Muscle of leg (tissue), 11 donors: ENCODE results near the gene WBP1L. TPM values are rescaled to one million over a fixed set of nuclear protein-coding genes. Genes with fewer than 3 reads are reported as not detected.
A peak's percentile ranks its signal among the peaks of the same experiment; 100 is the strongest.
"Not testable (repeated sequence)": the region's sequence is repeated elsewhere in the genome, so short reads cannot be mapped to it uniquely, and the experiment has no call there.

Experiments
- DNase-seq: peaks from one replicate; pipeline ENCODE4 v3.0.0; 2013
- H3K27ac ChIP-seq: one replicate; pipeline ENCODE4 v1.5.1; 2013; ENCODE audit warnings: mild to moderate bottlenecking, low read length, control low read depth
- H3K27me3 ChIP-seq: one replicate; pipeline ENCODE4 v1.6.1; 2013; ENCODE audit warnings: low read length; ENCODE audit not compliant: control insufficient read depth, insufficient read depth
- H3K36me3 ChIP-seq: one replicate; pipeline ENCODE4 v1.6.1; 2013; ENCODE audit warnings: low read length; ENCODE audit not compliant: control insufficient read depth, insufficient read depth
- H3K4me1 ChIP-seq: one replicate; pipeline ENCODE4 v1.6.1; 2013; ENCODE audit warnings: low read length; ENCODE audit not compliant: control insufficient read depth, insufficient read depth
- H3K4me3 ChIP-seq: one replicate; pipeline ENCODE4 v1.5.1; 2013; ENCODE audit warnings: low read length, control low read depth
- H3K9me3 ChIP-seq: replicated peaks from 2 replicates; pipeline ENCODE4 v1.6.1; 2013; ENCODE audit warnings: low read depth, low read length; ENCODE audit not compliant: control insufficient read depth
- WGBS: methylation state at CpG from one replicate; pipeline ENCODE4 v1.1.5; 2013; ENCODE audit warnings: missing lambda C conversion rate; ENCODE audit not compliant: insufficient coverage; 5-methylcytosine and 5-hydroxymethylcytosine counted together
- polyA plus RNA-seq, 8 donors: library from polyadenylated mRNA; unstranded; fragments of 120-200 nt; gene quantifications; one replicate each; pipeline versions ENCODE4 v1.2.1 to v1.2.3, GENCODE V29; 2013; ENCODE audit warnings: inconsistent platforms in 1 of 8, low replicate concordance in 1 of 8; ENCODE audit not compliant: insufficient read length in 8 of 8, insufficient read depth in 1 of 8
- total RNA-seq: library from RNA; stranded (reverse); fragments of 120-200 nt; gene quantifications from one replicate; pipeline ENCODE4 v1.2.4, GENCODE V29; 2013

WBP1L gene
- total and polyA plus RNA-seq, 9 donors: 30.7 to 57.3 (median 48.2) TPM

DNA sequence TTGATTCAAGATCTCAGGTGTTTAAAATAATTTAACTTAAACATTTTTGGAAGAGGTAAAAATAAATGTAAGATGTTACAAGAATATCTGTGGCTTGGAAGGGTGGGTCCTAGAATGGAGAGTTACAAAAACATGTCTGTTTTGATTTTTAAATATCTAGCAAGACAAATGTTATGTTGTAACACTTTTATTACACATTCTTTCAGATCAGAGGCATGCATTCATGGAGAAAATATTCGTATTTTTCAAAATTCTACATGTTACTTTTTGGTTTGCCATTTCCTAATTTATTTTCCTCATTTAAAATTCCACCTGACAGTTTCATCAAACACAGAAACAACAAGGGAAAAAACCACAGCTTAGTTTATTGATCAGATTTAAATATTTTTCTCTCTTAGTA is 10.0 kb downstream of the WBP1L start:
- no peaks in the 10 kb centered on the region for H3K9me3 ChIP-seq
- H3K4me1 ChIP-seq: peaks cover 7% of the 10 kb centered on the region
- no peak overlapping the region for H3K4me3 ChIP-seq
- DNase-seq: no peak
- H3K27me3 ChIP-seq: no peaks in the 10 kb centered on the region
- peak overlapping the region; percentile 69 for H3K27ac ChIP-seq
- no peaks in the 10 kb centered on the region for H3K36me3 ChIP-seq
- WGBS: no CpG with 5 or more reads among the region's 1 CpG

DNA sequence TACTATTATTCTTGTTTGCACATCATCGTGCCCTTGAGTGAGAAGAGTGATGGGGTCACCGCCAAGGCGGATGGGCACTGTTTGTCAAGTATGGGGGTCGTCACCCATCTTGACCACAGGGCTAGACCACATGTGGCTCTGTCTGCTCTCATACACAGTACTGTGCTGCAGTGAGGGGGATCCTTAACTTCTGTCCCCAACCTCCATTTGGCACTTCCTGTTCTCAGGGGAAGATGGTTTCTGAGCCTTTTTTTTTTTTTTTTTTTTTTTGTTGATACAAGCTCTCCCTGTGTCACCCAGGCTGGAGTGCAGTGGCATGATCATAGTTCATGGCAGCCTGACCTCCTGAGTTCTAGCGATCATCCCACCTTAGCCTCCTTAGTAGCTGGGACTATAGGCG is 13.6 kb downstream of the WBP1L start:
- H3K36me3 ChIP-seq: no peaks in the 10 kb centered on the region
- H3K27me3 ChIP-seq: no peaks in the 10 kb centered on the region
- H3K27ac ChIP-seq: no peak overlapping the region
- peaks cover 7% of the 10 kb centered on the region for H3K4me1 ChIP-seq
- DNase-seq: no peak
- no peaks in the 10 kb centered on the region for H3K9me3 ChIP-seq
- WGBS: 100% methylated on average over 5 of the region's 6 CpGs
- H3K4me3 ChIP-seq: no peak overlapping the region

DNA sequence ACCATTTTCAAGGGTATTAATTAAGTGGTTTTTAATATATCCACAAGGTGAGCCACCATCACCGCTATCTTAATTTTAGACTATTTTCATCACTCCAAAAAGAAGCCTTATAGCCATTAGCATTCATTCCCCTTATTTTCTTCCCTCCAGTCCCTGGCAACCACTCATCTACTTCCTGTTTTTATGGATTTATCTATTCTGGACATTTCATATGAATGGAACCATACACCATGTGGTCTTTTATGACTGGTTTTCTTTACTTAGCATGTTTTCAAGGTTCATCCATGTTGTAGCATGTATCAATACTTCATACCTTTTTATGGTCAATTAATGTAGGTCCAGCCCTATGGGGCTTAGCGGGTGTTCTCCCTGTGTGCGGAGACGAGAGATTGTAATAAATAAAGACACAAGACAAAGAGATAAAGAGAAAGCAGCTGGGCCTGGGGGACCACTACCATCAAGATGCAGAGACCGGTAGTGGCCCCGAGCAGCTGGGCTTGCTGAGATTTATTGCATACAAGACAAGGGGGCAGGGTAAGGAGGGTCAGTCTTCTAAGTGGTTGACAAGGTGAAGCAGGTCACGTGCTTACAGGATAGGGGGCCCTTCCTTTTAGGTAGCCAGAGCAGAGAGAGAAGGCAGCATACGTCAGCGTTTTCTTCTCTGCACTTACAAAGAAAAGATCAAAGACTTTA is 14.6 kb downstream of the WBP1L start:
- peaks cover 2% of the 10 kb centered on the region for H3K36me3 ChIP-seq
- H3K9me3 ChIP-seq: no peaks in the 10 kb centered on the region
- no peak for DNase-seq
- H3K27ac ChIP-seq: no peak overlapping the region
- H3K27me3 ChIP-seq: no peaks in the 10 kb centered on the region
- peaks cover 6% of the 10 kb centered on the region for H3K4me1 ChIP-seq
- no peak overlapping the region for H3K4me3 ChIP-seq
- WGBS: 26% methylated on average over 3 of the region's 9 CpGs

DNA sequence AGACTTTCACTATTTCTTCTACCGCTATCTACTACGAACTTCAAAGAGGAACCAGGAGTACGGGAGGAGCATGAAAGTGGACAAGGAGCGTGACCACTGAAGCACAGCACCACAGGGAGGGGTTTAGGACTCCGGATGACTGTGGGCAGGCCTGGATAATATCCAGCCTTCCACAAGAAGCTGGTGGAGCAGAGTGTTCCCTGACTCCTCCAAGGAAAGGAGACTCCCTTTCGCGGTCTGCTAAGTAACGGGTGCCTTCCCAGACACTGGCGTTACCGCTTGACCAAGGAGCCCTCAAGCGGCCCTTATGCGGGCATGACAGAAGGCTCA is 15.2 kb downstream of the WBP1L start:
- H3K27ac ChIP-seq, DNase-seq, H3K27me3 ChIP-seq, H3K4me3 ChIP-seq, H3K4me1 ChIP-seq, H3K9me3 ChIP-seq, H3K36me3 ChIP-seq: not testable (repeated sequence)
- WGBS: no CpG with 5 or more reads among the region's 12 CpGs

DNA sequence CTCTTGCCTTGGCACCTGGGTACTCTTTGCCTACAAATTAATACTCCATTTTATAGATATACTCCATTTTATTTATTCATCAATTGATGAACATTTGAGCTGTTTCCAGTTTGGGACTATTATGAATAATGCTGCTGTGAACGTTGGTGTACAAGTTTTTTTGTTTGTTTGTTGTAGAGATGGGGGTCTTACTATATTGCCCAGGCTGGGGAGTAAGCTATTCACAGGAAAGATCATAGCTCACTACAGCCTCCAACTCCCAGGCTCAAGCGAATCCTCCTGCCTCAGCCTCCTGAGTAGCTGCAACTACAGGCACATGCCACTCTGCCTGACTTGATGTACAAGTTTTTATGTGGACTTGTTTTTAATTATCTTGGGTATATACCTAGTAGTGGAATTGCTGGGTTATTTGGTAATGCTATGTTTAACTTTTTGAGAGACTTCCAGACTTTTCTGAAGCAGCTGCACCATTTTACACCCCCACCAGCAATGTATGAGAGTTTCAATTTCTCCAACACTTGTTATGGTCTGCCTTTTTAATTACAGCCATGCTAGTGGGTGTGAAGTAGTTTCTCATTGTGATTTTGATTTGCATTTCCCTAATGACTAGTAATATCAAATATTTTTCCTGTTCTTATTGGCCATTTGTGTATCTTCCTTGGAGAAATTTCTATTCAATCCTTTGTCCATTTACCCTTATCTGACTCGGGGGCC is 15.9 kb downstream of the WBP1L start:
- peaks cover 2% of the 10 kb centered on the region for H3K36me3 ChIP-seq
- H3K27ac ChIP-seq: no peak overlapping the region
- H3K4me1 ChIP-seq: peaks cover 10% of the 10 kb centered on the region
- H3K27me3 ChIP-seq: no peaks in the 10 kb centered on the region
- H3K9me3 ChIP-seq: no peaks in the 10 kb centered on the region
- no peak for DNase-seq
- no peak overlapping the region for H3K4me3 ChIP-seq
- WGBS: no CpG with 5 or more reads among the region's 3 CpGs

DNA sequence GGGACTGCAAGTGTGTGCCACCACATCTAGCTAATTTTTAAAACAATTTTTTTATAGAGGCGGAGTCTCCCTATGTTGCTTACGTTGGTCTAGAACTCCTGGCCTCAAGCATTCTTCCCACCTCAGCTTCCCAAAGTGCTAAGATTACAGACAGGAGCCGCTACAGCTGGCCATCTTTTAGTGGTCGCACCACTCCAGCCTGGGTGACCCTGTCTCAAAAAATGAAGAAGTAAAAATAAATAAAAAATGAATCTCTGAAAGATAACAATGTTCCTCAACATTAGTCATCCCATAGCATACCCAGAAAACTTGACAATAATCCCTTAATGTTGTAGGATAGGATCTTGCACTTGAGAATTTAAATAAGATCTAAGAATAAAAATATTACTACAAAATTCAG is 18.2 kb downstream of the WBP1L start:
- Histone ChIP-seq H3K4me1 (peaks cover 14% of the 10 kb centered on the region), H3K9me3 (no peaks in the 10 kb centered on the region), H3K27ac (no peak overlapping the region), H3K27me3 (no peaks in the 10 kb centered on the region), H3K4me3 (no peak overlapping the region), H3K36me3 (peaks cover 6% of the 10 kb centered on the region)
- WGBS: 100% methylated on average over 2 of the region's 4 CpGs
- DNase-seq: no peak

DNA sequence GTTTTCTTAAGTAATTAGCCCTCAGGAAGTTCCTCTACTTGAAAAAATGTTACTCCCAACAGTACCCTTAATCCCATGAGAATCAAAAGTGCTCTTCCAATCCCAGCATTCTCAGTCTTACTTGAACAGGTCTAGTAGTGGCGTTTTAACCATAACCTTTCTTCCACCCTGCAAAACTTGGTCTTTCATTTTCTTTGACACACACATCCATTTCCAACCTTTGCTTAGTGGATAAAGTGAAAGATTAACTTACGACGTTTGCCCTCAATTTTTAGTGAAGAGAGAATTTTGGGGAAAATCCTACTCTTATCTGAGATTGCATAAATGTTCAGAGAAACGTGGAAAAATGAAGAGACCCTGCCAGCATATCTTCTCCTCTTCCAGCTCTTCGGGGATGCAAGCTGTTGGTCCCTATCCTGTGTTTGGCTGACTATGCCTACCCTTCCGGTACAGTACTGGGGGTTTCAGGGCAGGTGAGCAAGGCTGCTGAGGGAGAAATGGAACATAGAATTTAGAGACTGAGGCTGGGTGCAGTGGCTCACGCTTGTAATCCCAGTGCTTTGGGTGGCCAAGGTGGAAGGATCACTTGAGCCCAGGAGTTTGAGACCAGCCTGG is 18.8 kb downstream of the WBP1L start:
- Histone ChIP-seq H3K27ac (no peak overlapping the region), H3K9me3 (no peaks in the 10 kb centered on the region), H3K27me3 (no peaks in the 10 kb centered on the region), H3K4me3 (no peak overlapping the region), H3K4me1 (peaks cover 18% of the 10 kb centered on the region), H3K36me3 (peaks cover 6% of the 10 kb centered on the region)
- no peak for DNase-seq
- WGBS: 83% methylated on average over 1 of the region's 7 CpGs

DNA sequence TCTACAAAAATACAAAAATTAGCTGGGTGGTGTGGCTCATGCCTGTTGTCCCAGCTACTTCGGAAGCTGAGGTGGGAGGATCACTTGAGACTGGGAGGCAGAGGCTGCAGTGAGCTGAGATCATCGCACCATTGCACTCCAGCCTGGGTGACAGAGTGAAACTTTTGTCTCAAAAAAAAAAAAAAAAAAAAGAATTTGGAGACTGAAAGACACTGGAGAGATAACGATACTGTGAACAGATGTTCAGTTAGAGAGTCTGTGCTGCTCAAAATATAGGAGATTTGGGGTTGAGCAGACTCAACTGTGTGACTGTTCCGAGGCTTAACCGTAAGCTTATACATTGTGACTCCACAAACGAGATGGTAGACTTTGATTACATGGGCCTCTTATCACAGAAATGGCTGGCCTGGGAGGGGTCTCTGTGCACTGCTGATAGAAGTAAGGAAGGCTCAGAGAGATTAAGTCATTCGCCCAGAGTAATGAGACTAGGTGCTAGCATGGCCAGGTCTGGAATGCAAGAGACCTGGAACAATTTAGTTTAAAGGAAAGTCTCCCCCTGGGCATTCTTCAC is 19.4 kb downstream of the WBP1L start:
- Histone ChIP-seq H3K27ac (no peak overlapping the region), H3K4me3 (no peak overlapping the region)
- no peak for DNase-seq

DNA sequence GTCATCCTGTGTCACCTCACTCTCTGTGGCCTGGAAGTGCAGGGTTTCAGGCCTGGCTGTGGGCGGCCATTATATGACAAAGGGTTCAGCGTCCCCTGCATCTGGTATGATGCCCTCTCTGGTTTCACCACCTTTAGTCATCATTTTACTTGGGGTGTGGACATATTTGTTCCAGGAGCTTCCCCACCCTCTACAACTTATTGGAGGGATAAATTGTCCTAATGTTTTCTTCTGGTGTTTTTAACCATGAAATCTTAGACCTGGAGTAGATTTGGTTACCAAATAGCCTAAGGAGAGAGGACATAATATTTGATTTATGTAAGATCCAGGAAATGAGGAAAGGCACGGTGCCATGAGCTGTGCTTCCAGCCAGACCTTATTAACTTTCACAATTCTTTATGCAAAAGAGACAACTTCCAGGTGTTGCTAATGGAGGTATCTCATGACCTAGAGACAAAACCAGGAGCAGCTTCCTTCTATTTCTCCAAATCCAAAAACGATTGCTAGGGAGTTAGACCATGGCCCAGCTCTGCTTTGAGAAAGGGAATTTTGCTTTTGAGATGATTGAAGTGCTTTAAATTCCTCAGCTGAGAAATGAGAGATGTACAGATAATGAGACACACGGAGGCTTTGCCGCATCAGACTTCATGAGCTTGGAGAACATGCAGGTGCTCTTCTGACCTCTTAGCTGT is 20.9 kb downstream of the WBP1L start:
- H3K4me3 ChIP-seq: no peak overlapping the region
- no peak for DNase-seq
- WGBS: 0% methylated on average over 3 of the region's 6 CpGs
- peaks cover 18% of the 10 kb centered on the region for H3K4me1 ChIP-seq
- no peaks in the 10 kb centered on the region for H3K9me3 ChIP-seq
- no peaks in the 10 kb centered on the region for H3K27me3 ChIP-seq
- no peak overlapping the region for H3K27ac ChIP-seq
- peaks cover 6% of the 10 kb centered on the region for H3K36me3 ChIP-seq

More for the DNA sequence above, 19.4 kb downstream of the WBP1L start:
- no peaks in the 10 kb centered on the region for H3K9me3 ChIP-seq
- H3K4me1 ChIP-seq: peaks cover 18% of the 10 kb centered on the region
- 45% methylated on average over 2 of the region's 7 CpGs for WGBS
- peaks cover 6% of the 10 kb centered on the region for H3K36me3 ChIP-seq
- no peaks in the 10 kb centered on the region for H3K27me3 ChIP-seq

DNA sequence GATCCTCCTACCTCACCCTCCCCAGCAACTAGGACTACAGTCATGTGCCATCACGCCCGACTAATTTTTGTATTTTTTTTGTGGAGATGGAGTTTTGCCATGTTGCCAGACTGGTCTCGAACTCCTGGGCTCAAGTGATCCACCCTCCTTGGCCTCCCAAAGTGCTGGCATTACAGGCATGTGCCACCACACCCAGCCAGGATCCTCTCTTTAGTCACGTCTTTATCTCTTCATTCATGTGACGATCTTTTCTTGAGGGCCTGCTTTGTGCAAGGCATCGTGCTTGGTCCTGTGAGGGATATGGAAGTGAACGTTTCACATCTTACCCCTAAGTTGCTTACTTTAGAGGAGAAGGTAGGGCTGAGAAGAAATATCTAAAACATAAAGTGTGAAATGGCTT is 21.6 kb downstream of the WBP1L start:
- DNase-seq: no peak
- Histone ChIP-seq H3K4me3 (no peak overlapping the region), H3K4me1 (peaks cover 18% of the 10 kb centered on the region), H3K36me3 (peaks cover 6% of the 10 kb centered on the region), H3K27me3 (no peaks in the 10 kb centered on the region), H3K27ac (no peak overlapping the region), H3K9me3 (no peaks in the 10 kb centered on the region)
- WGBS: no CpG with 5 or more reads among the region's 7 CpGs
